ENCODE data around the gene STPG3. TPM values are rescaled to one million over a fixed set of nuclear protein-coding genes. Genes with fewer than 3 reads are reported as not detected.

The STPG3 gene
- total and polyA plus RNA-seq, 9 of the 15 experiments (the other 6 are each of a cell fraction or from before 2014, with no cell fraction given): not detected

- TF ChIP-seq, protein P1, sequence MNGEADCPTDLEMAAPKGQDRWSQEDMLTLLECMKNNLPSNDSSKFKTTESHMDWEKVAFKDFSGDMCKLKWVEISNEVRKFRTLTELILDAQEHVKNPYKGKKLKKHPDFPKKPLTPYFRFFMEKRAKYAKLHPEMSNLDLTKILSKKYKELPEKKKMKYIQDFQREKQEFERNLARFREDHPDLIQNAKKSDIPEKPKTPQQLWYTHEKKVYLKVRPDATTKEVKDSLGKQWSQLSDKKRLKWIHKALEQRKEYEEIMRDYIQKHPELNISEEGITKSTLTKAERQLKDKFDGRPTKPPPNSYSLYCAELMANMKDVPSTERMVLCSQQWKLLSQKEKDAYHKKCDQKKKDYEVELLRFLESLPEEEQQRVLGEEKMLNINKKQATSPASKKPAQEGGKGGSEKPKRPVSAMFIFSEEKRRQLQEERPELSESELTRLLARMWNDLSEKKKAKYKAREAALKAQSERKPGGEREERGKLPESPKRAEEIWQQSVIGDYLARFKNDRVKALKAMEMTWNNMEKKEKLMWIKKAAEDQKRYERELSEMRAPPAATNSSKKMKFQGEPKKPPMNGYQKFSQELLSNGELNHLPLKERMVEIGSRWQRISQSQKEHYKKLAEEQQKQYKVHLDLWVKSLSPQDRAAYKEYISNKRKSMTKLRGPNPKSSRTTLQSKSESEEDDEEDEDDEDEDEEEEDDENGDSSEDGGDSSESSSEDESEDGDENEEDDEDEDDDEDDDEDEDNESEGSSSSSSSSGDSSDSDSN (IDR thresholded peaks at IDR 0.05; ENCODE audit: borderline replicate concordance in 1 of 2, low read depth in 2 of 2, low read length in 2 of 2): no peak
- peak; percentile 95 for TF ChIP-seq E2F5 (CRISPR knock-in tag; IDR thresholded peaks at IDR 0.05)
- peak; percentile 71 for TF ChIP-seq ARID4B (CRISPR knock-in tag; IDR thresholded peaks at IDR 0.05)
- peak; percentile 88 for TF ChIP-seq ZNF431 (CRISPR knock-in tag; IDR thresholded peaks at IDR 0.05)
- TF ChIP-seq PRMT5 (CRISPR knock-in tag; IDR thresholded peaks at IDR 0.05): 0 out of 2 replicates have a peak, but pooled peaks have one; percentile 19
- no peak for TF ChIP-seq ARID1B (IDR thresholded peaks at IDR 0.05)
- TF ChIP-seq ZNF644 (tag; IDR thresholded peaks at IDR 0.05; ENCODE audit: low read depth): no peak
- TF ChIP-seq ZNF668 (CRISPR knock-in tag; IDR thresholded peaks at IDR 0.05): 0 out of 2 replicates have a peak, but pooled peaks have one; percentile 34
- TF ChIP-seq NR0B1 (IDR thresholded peaks at IDR 0.05; ENCODE audit: partially characterized antibody): no peak
- TF ChIP-seq SPI1 (IDR thresholded peaks at IDR 0.05; ENCODE audit: borderline replicate concordance, low read depth, low read length): no peak
- TF ChIP-seq HBP1 (CRISPR knock-in tag; IDR thresholded peaks at IDR 0.05): no peak
- no peak for TF ChIP-seq NCOA1 (IDR thresholded peaks at IDR 0.05; ENCODE audit: low read depth)
- TF ChIP-seq THAP7 (CRISPR knock-in tag; IDR thresholded peaks at IDR 0.05): 0 out of 2 replicates have a peak, but pooled peaks have one; percentile 27
- no peak for TF ChIP-seq ZNF134 (CRISPR knock-in tag; conservative IDR thresholded peaks at IDR 0.05)
- peak; percentile 80; the same call in 1 of the 2 replicates for TF ChIP-seq GATAD2A (IDR thresholded peaks at IDR 0.05)
- TF ChIP-seq ATF7 (IDR thresholded peaks at IDR 0.05): 0 out of 2 replicates have a peak, but pooled peaks have one; percentile 14
Observed at GRCh38 chr9:137302449-137303150, 51.5 kb downstream of the STPG3 start (continued).
